Anterior cingulate cortex (tissue), 58 donors: Measurements from ENCODE around the gene ATP5F1E.
"Not testable (repeated sequence)": the region's sequence is repeated elsewhere in the genome, so short reads cannot be mapped to it uniquely, and the experiment has no call there.

Experiments
- DNase-seq, 58 donors: peaks; one replicate each; lab custom pipeline; 2025; lab: John Stamatoyannopoulos, UW

The ATP5F1E gene

GRCh38 chr20:59023616-59024015 lies 8.5 kb downstream of the ATP5F1E start:
- DNase-seq = no peak

- DNase-seq = no peak
These were observed 9.4 kb downstream of the ATP5F1E start for GRCh38 chr20:59022754-59023153.

- DNase-seq = no peak
These were observed 11.1 kb downstream of the ATP5F1E start for GRCh38 chr20:59020938-59021551.

- DNase-seq = no peak
These were observed 12.9 kb downstream of the ATP5F1E start, which contains the start of gene TUBB1 for GRCh38 chr20:59019217-59019616. TSS of gene TUBB1 (plus strand) at chr20:59019429. CDS start at chr20:59019523, 94 bp downstream.

GRCh38 chr20:59018817-59019216 lies 13.3 kb downstream of the ATP5F1E start:
- DNase-seq = no peak

GRCh38 chr20:59017493-59018231 lies 14.5 kb downstream of the ATP5F1E start:
- no peak for DNase-seq

GRCh38 chr20:59016795-59017492 lies 15.2 kb downstream of the ATP5F1E start:
- no peak for DNase-seq

GRCh38 chr20:59015812-59016711 lies 16.1 kb downstream of the ATP5F1E start:
- no peak for DNase-seq

GRCh38 chr20:59015411-59015810 lies 16.7 kb downstream of the ATP5F1E start:
- no peak for DNase-seq

- DNase-seq = no peak
These were observed 17.3 kb downstream of the ATP5F1E start for GRCh38 chr20:59014680-59015389.

- DNase-seq = no peak
These were observed 18.1 kb downstream of the ATP5F1E start for GRCh38 chr20:59013959-59014608.

- no peak for DNase-seq
These were observed 18.8 kb downstream of the ATP5F1E start for GRCh38 chr20:59013031-59013951.

- DNase-seq = not testable (repeated sequence)
These were observed 20.3 kb downstream of the ATP5F1E start for GRCh38 chr20:59011874-59012157.

- no peak for DNase-seq
These were observed 20.9 kb downstream of the ATP5F1E start for GRCh38 chr20:59010995-59011873.

GRCh38 chr20:59010321-59010994 lies 21.7 kb downstream of the ATP5F1E start:
- DNase-seq = no peak

GRCh38 chr20:59008715-59009336 lies 23.3 kb downstream of the ATP5F1E start:
- no peak for DNase-seq
